GM12891 (cell line): ENCODE data around the gene TTC36.

Source experiments
- POLR2A ChIP-seq: IDR thresholded peaks from 2 replicates; pipeline ENCODE4 v1.6.1; 2011; ENCODE audit warnings: low read depth, low read length, control low read depth
- POLR2AphosphoS5 ChIP-seq: IDR thresholded peaks from 2 replicates; pipeline ENCODE4 v1.6.1; 2011; ENCODE audit warnings: low read depth, low read length, control low read depth
- TAF1 ChIP-seq: IDR thresholded peaks from 2 replicates; pipeline ENCODE4 v1.6.1; 2011; ENCODE audit warnings: low read depth, low read length, control low read depth

GRCh38 chr11:118570787-118571186 lies 43.5 kb downstream of the TTC36 start:
- TF ChIP-seq POLR2A (no peak), POLR2AphosphoS5 (no peak), TAF1 (no peak)
